Bladder microvascular endothelial cell (primary cell): ENCODE data around the gene RETSAT. TPM values are rescaled to one million over a fixed set of nuclear protein-coding genes. Genes with fewer than 3 reads are reported as not detected.

Source experiments
- total RNA-seq: library from RNA; depleted of rRNA; stranded (reverse); fragments of >200 nt; gene quantifications from 2 replicates; pipeline ENCODE4 v1.2.3, GENCODE V29; 2014

The RETSAT gene
- 51.2 and 74.9 TPM in 2 replicates for total RNA-seq

DNA sequence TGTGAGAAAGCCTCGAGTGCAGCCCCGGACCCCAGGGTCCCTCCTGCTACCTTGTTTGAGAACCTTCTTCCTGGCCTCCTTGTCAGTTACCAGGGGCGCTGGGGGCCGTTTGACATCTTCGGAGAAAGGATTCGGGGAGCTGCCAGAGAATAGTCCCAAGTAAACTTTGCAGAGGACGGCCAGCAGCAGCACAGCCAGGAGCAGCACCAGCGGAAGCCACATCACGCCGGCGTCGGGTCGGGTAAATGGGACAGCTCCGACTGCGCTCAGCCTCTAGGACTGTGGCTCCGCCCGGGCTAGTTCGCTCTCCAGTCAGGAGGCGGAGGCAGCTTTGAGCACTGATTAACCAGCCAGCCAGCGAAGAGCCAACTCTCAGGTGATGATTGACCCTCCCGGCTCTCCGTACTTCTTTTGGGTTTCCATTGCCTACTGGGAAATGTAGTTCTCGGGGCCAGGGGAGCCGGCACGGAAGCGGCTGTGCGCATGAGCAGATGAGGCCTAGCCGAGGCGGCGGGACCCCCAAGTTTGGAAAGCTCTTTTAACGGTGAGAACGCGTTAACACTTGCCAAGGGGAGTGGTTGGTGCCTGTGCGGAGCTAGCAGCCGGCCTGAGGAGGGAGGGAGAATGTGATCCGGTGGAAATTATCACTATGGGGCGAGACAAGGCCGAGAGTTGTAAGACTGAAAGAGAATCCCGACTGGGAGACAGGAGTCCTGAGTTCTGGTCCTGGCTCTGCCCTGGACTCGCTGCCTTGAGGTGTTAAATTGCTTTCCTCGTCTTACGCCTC, at the start of gene RETSAT, which contains the start of gene ELMOD3:
TSS of gene RETSAT (minus strand) at position 243 of the 787 bp plus-strand sequence. CDS start at position 222, 21 bp downstream.
TSS of gene ELMOD3 (plus strand) at position 484 of the 787 bp plus-strand sequence. CDS start 2,430 bp downstream, outside the sequence.

DNA sequence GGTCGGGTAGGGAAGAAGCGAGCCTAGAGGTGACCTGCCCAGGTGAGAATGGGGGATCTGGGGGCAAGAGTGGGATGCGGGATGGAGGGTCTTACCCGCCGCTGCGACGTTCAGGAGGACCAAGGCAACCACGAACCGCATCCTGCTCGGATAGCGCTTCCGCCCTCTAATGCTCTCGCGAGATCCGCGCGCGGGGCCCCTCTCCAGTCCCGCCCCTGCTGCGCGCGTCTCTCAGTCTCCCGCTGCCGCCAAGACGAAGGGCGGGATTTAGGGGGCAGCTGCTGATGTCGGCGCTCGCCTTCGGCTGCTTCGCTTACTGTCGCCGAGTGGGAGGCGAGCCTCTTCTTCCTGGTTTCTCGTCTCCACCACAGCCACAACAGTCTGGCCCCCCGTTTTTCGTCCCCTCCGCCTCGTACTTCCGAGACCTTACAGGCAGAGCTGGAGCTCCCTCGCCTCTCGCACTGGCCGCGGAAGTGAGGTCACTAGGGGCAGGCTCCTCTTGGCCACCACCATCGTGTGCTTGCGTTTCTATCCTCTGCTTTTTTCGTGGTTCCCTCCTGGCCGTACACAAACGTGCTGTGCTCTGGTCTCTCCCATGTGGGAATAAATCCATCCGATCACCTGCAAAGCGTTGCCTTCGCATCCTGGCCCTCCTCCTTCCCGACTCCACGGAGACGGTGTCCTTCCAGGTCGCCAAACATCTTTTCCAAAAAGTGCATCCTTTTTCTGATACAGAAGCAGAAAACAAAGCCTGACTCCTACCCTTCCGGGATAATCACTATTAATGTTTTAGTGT, 26.3 kb downstream of the RETSAT start, which contains the start of gene TGOLN2:
TSS of gene TGOLN2 (minus strand) at position 168 of the 796 bp plus-strand sequence. CDS start at position 141, 27 bp downstream.

Other genes with a start within 250 kb of the RETSAT start
- gene TCF7L1, start 221.1 kb downstream of the RETSAT start, total RNA-seq, result 2.9 and 10.3 TPM in 2 replicates
- gene TGOLN2, start 26.5 kb downstream of the RETSAT start, total RNA-seq, result 60.1 and 127 TPM in 2 replicates
- gene ELMOD3, start 241 bp upstream of the RETSAT start, total RNA-seq, result 9.7 and 16.4 TPM in 2 replicates
- 28.0 and 102 TPM in 2 replicates for gene CAPG, start 55.8 kb upstream of the RETSAT start, total RNA-seq
- 0.16 and 0.19 TPM in 2 replicates for gene SH2D6, start 64.2 kb upstream of the RETSAT start, total RNA-seq
- gene MAT2A, start 184.6 kb upstream of the RETSAT start, total RNA-seq, result 37.7 and 139 TPM in 2 replicates
- gene GGCX, start 207.0 kb upstream of the RETSAT start, total RNA-seq, result 21.2 and 57.1 TPM in 2 replicates
- 6.2 and 10.1 TPM in 2 replicates for gene VAMP8, start 223.1 kb upstream of the RETSAT start, total RNA-seq
- gene VAMP5, start 229.9 kb upstream of the RETSAT start, total RNA-seq, result 85.5 and 129 TPM in 2 replicates
- 174 and 204 TPM in 2 replicates for gene RNF181, start 241.2 kb upstream of the RETSAT start, total RNA-seq
- gene TMEM150A, start 248.2 kb upstream of the RETSAT start, total RNA-seq, result 2.4 and 9.8 TPM in 2 replicates